Midbrain (tissue), 1 donor: Measurements from ENCODE around the gene HOMER2.
"Not testable (repeated sequence)": the region's sequence is repeated elsewhere in the genome, so short reads cannot be mapped to it uniquely, and the experiment has no call there.

Source experiments
- DNase-seq: peaks from one replicate; lab custom pipeline; 2025; lab: John Stamatoyannopoulos, UW

The HOMER2 gene

GRCh38 chr15:82964890-82965289 is 12.4 kb upstream of the HOMER2 start:
- DNase-seq: no peak

GRCh38 chr15:82963471-82964341 is 11.2 kb upstream of the HOMER2 start:
- DNase-seq: no peak

GRCh38 chr15:82960766-82961165 is 8.2 kb upstream of the HOMER2 start:
- no peak for DNase-seq

GRCh38 chr15:82959423-82959822 is 6.9 kb upstream of the HOMER2 start:
- no peak for DNase-seq

- no peak for DNase-seq
Measured at GRCh38 chr15:82958638-82959037, 6.1 kb upstream of the HOMER2 start.

GRCh38 chr15:82951472-82952157 is 905 bp downstream of the HOMER2 start:
- no peak for DNase-seq

GRCh38 chr15:82950746-82951370 is 1.7 kb downstream of the HOMER2 start:
- no peak for DNase-seq

GRCh38 chr15:82950295-82950694 is 2.2 kb downstream of the HOMER2 start:
- no peak for DNase-seq

- DNase-seq: no peak
Measured at GRCh38 chr15:82946155-82946701, 6.3 kb downstream of the HOMER2 start.

- no peak for DNase-seq
Measured at GRCh38 chr15:82945326-82945725, 7.2 kb downstream of the HOMER2 start.

GRCh38 chr15:82944821-82945220 is 7.7 kb downstream of the HOMER2 start:
- no peak for DNase-seq

GRCh38 chr15:82944056-82944455 is 8.5 kb downstream of the HOMER2 start:
- DNase-seq: no peak

- no peak for DNase-seq
Measured at GRCh38 chr15:82943176-82943575, 9.3 kb downstream of the HOMER2 start.

GRCh38 chr15:82942691-82943090 is 9.8 kb downstream of the HOMER2 start:
- no peak for DNase-seq

- DNase-seq: not testable (repeated sequence)
Measured at GRCh38 chr15:82939678-82940077, 12.8 kb downstream of the HOMER2 start.

- DNase-seq: no peak
Measured at GRCh38 chr15:82937712-82938058, 14.8 kb downstream of the HOMER2 start.

GRCh38 chr15:82936966-82937711 is 15.4 kb downstream of the HOMER2 start:
- DNase-seq: no peak

GRCh38 chr15:82935382-82935781 is 17.1 kb downstream of the HOMER2 start:
- no peak for DNase-seq

- DNase-seq: no peak
Measured at GRCh38 chr15:82934100-82934880, 18.2 kb downstream of the HOMER2 start.

GRCh38 chr15:82933576-82933975 is 18.9 kb downstream of the HOMER2 start:
- no peak for DNase-seq

- DNase-seq: no peak
Measured at GRCh38 chr15:82931221-82931620, 21.3 kb downstream of the HOMER2 start.
